ENCODE data around the gene PPP1CA. TPM values are rescaled to one million over a fixed set of nuclear protein-coding genes. Genes with fewer than 3 reads are reported as not detected.

PPP1CA gene
- total and polyA plus RNA-seq, 2 donors (not counting 1 experiment from before 2014, with no cell fraction given) = 218 to 251 TPM

DNA sequence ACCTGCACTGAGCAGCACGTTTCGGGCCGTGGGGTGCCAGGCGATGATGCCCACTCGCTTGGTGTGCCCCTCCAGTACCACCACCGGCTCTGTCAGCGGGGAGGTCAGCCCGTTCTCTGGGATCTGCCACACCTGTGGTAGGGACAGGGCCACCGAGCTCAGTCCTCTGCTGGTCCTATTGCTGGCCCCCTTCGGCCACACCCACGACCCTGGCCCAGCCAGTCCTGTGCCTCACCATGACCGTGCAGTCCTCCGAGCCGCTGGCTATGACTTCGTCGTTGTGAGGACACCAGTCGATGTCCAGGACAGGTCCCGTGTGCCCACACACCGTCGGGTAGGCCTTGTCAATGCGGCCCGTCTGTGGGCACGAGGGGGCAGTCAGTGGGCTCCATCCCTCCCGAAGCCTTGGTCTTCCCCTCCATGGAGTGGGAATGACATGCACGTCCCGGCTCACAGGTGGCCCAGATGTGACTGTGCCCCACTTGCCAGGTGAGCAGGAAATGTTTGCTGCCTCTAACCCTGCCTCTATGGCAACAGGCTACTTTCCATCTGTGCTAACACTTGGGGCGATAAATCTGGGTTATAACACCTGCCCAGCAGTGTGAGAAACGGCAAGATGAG is 40.2 kb upstream of the PPP1CA start:
- H3K4me3 Mint-ChIP-seq = peak overlapping the region; percentile 77
- Histone ChIP-seq H3K4me3 (ENCODE audit: control extremely low read depth in 1 of 5, extremely low read depth in 1 of 5, insufficient read depth in 1 of 5, low read depth in 2 of 5, low read length in 4 of 5) (no peak overlapping the region), H3K4me1 (ENCODE audit: control insufficient read depth in 2 of 2, insufficient read depth in 2 of 2, low read length in 2 of 2) (peaks cover 74 to 90% of the 10 kb centered on the region in 2 donors), H3K79me2 (ENCODE audit: control insufficient read depth, insufficient read depth, low read length) (peaks cover 36% of the 10 kb centered on the region), H3K27me3 (replicated peaks in 1 of 4; ENCODE audit: control extremely low read depth in 1 of 4, control insufficient read depth in 3 of 4, insufficient read depth in 4 of 4, low read length in 3 of 4) (no peaks in the 10 kb centered on the region), H2AFZ (ENCODE audit: insufficient read depth, low read depth, low read length, poor library complexity, severe bottlenecking) (no peak overlapping the region), H4K20me1 (ENCODE audit: control insufficient read depth, insufficient read depth, low read length, poor library complexity, severe bottlenecking) (peaks cover 23% of the 10 kb centered on the region), H3K4me2 (replicated peaks; ENCODE audit: low read depth, low read length, poor library complexity, severe bottlenecking) (peak overlapping the region; percentile 99), H3K36me3 (replicated peaks in 1 of 2; ENCODE audit: control extremely low read depth in 1 of 2, control insufficient read depth in 1 of 2, extremely low read depth in 1 of 2, insufficient read depth in 2 of 2, low read length in 1 of 2) (no peaks in the 10 kb centered on the region), H3K9me3 (ENCODE audit: control extremely low read depth in 1 of 3, control insufficient read depth in 2 of 3, insufficient read depth in 1 of 3, low read length in 2 of 3) (no peaks in the 10 kb centered on the region), H3K27ac (ENCODE audit: low read length in 2 of 2) (peak overlapping the region; percentile 75 to 88), H3K9ac (ENCODE audit: low read length) (no peak overlapping the region)
- DNase-seq = peak; percentile 65
- no peaks in the 10 kb centered on the region for H3K27me3 Mint-ChIP-seq
- peaks cover 84% of the 10 kb centered on the region for H3K4me1 Mint-ChIP-seq
- intact Hi-C loops (cut with micrococcal nuclease) = no loop called here
- ATAC-seq (ENCODE audit: low read depth) = no peak
- H3K27ac Mint-ChIP-seq = peak overlapping the region; percentile 92
- 87% methylated on average over 27 of the region's 28 CpGs for WGBS (ENCODE audit: insufficient coverage)
- POLR2A ChIA-PET = interaction anchor here (0.6 to 3.9 kb wide), 13 partner anchors 10 to 1802 kb away, joined by 3 to 29 read pairs (median 6); partner anchors contain the start of genes PPP1CA, RPS6KB2, TBC1D10C and TMEM134
- H3K9me3 Mint-ChIP-seq (ENCODE audit: insufficient read depth) = no peaks in the 10 kb centered on the region
- CTCF ChIA-PET = interaction anchor here (0.9 to 1.5 kb wide), 5 partner anchors 23 to 91 kb away, joined by 3 to 5 read pairs (median 3); no protein-coding TSS in a partner anchor
- TF ChIP-seq EZH2 (IDR thresholded peaks at IDR 0.05; ENCODE audit: borderline replicate concordance, insufficient read depth, low read depth, low read length, poor library complexity, severe bottlenecking) = no peak
- TF ChIP-seq, protein P1, sequence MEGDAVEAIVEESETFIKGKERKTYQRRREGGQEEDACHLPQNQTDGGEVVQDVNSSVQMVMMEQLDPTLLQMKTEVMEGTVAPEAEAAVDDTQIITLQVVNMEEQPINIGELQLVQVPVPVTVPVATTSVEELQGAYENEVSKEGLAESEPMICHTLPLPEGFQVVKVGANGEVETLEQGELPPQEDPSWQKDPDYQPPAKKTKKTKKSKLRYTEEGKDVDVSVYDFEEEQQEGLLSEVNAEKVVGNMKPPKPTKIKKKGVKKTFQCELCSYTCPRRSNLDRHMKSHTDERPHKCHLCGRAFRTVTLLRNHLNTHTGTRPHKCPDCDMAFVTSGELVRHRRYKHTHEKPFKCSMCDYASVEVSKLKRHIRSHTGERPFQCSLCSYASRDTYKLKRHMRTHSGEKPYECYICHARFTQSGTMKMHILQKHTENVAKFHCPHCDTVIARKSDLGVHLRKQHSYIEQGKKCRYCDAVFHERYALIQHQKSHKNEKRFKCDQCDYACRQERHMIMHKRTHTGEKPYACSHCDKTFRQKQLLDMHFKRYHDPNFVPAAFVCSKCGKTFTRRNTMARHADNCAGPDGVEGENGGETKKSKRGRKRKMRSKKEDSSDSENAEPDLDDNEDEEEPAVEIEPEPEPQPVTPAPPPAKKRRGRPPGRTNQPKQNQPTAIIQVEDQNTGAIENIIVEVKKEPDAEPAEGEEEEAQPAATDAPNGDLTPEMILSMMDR (IDR thresholded peaks at IDR 0.05) = no peak

DNA sequence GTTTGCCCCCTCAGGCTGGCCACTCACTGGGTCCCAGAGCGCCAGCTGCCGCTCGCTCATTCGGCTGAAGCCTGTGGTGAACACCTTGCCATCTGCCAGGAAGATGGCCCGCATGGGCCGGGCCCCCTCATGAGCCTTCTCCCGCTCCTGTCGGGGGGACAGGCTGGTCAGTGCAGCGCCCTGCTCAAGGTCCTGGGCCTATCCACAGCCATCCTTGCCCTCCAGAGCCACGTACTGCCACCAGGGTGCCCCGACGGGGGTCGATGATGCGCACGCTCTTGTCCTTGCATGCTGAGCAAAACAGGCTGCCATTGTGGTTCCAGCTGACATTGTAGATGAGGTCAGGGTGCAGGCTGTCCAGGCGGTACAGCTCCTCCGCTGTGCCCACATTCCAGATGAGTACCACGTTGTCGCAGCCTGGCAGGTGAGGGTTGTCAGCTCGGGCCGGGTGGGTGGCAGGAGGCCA is 39.5 kb upstream of the PPP1CA start:
- DNase-seq (peak; percentile 57), ATAC-seq (ENCODE audit: low read depth) (no peak)
- Mint-ChIP-seq H3K27ac (peak overlapping the region; percentile 92), H3K4me3 (peak overlapping the region; percentile 43), H3K4me1 (peaks cover 84% of the 10 kb centered on the region), H3K27me3 (no peaks in the 10 kb centered on the region), H3K9me3 (ENCODE audit: insufficient read depth) (no peaks in the 10 kb centered on the region)
- Histone ChIP-seq H3K4me3 (ENCODE audit: control extremely low read depth in 1 of 5, extremely low read depth in 1 of 5, insufficient read depth in 1 of 5, low read depth in 2 of 5, low read length in 4 of 5) (no peak overlapping the region), H3K9ac (ENCODE audit: low read length) (no peak overlapping the region), H3K9me3 (ENCODE audit: control extremely low read depth in 1 of 3, control insufficient read depth in 2 of 3, insufficient read depth in 1 of 3, low read length in 2 of 3) (peaks cover 0 to 3% (median 0%) of the 10 kb centered on the region in 3 donors), H3K4me1 (ENCODE audit: control insufficient read depth in 2 of 2, insufficient read depth in 2 of 2, low read length in 2 of 2) (peaks cover 68 to 85% of the 10 kb centered on the region in 2 donors), H2AFZ (ENCODE audit: insufficient read depth, low read depth, low read length, poor library complexity, severe bottlenecking) (no peak overlapping the region), H3K27me3 (replicated peaks in 1 of 4; ENCODE audit: control extremely low read depth in 1 of 4, control insufficient read depth in 3 of 4, insufficient read depth in 4 of 4, low read length in 3 of 4) (no peaks in the 10 kb centered on the region), H3K79me2 (ENCODE audit: control insufficient read depth, insufficient read depth, low read length) (peaks cover 41% of the 10 kb centered on the region), H3K36me3 (replicated peaks in 1 of 2; ENCODE audit: control extremely low read depth in 1 of 2, control insufficient read depth in 1 of 2, extremely low read depth in 1 of 2, insufficient read depth in 2 of 2, low read length in 1 of 2) (peaks cover 0 to 2% of the 10 kb centered on the region in 2 experiments), H4K20me1 (ENCODE audit: control insufficient read depth, insufficient read depth, low read length, poor library complexity, severe bottlenecking) (peaks cover 30% of the 10 kb centered on the region), H3K27ac (ENCODE audit: low read length in 2 of 2) (peak overlapping the region; percentile 57 to 88), H3K4me2 (replicated peaks; ENCODE audit: low read depth, low read length, poor library complexity, severe bottlenecking) (peak overlapping the region; percentile 99)
- POLR2A ChIA-PET = interaction anchor here (0.6 to 3.9 kb wide), 14 partner anchors 9 to 1801 kb away, joined by 3 to 29 read pairs (median 6); partner anchors contain the start of genes PPP1CA, RPS6KB2, TBC1D10C and TMEM134
- WGBS (ENCODE audit: insufficient coverage) = 52% methylated on average over 18 of the region's 21 CpGs
- intact Hi-C loops (cut with micrococcal nuclease) = no loop called here
- TF ChIP-seq, protein P1 (IDR thresholded peaks at IDR 0.05) = no peak
- TF ChIP-seq EZH2 (IDR thresholded peaks at IDR 0.05; ENCODE audit: borderline replicate concordance, insufficient read depth, low read depth, low read length, poor library complexity, severe bottlenecking) = no peak
- CTCF ChIA-PET = interaction anchor here (0.8 to 1.5 kb wide), 7 partner anchors 24 to 90 kb away, joined by 3 to 5 read pairs (median 3); partner anchors contain the start of genes PITPNM1 and PPP1CA

Data from B cell (primary cell).